Parathyroid adenoma (tissue), 2 donors: ENCODE results near the gene EPC2.

Experiments used
- H2AFZ ChIP-seq: fragments of 300-600 bp; sonication (generic); one replicate; pipeline ENCODE4 v1.7.0; 2017; ENCODE audit warnings: antibody characterized with exemption, mild to moderate bottlenecking
- H3K27ac ChIP-seq: fragments of 300-600 bp; sonication (generic); one replicate; pipeline ENCODE4 v1.7.0; 2017
- H3K27me3 ChIP-seq: fragments of 300-600 bp; sonication (generic); one replicate; pipeline ENCODE4 v1.7.0; 2017; ENCODE audit warnings: low read length; ENCODE audit not compliant: control insufficient read depth, insufficient read depth
- H3K36me3 ChIP-seq: fragments of 300-600 bp; sonication (generic); one replicate; pipeline ENCODE4 v1.7.0; 2017; ENCODE audit warnings: low read length; ENCODE audit not compliant: control insufficient read depth, insufficient read depth
- H3K4me1 ChIP-seq: fragments of 300-600 bp; sonication (generic); one replicate; pipeline ENCODE4 v1.7.0; 2017; ENCODE audit warnings: control low read depth
- H3K4me2 ChIP-seq: fragments of 300-600 bp; sonication (generic); one replicate; pipeline ENCODE4 v1.7.0; 2017; ENCODE audit warnings: low read length
- H3K4me3 ChIP-seq: fragments of 300-600 bp; sonication (generic); one replicate; pipeline ENCODE4 v1.7.0; 2017; ENCODE audit warnings: low read depth, low read length
- H3K79me2 ChIP-seq: fragments of 300-600 bp; sonication (generic); one replicate; pipeline ENCODE4 v1.7.0; 2017; ENCODE audit warnings: control low read depth
- H3K9ac ChIP-seq: fragments of 300-600 bp; sonication (generic); one replicate; pipeline ENCODE4 v1.7.0; 2017; ENCODE audit warnings: mild to moderate bottlenecking
- H3K9me3 ChIP-seq: fragments of 300-600 bp; sonication (generic); one replicate; pipeline ENCODE4 v1.7.0; 2017; ENCODE audit warnings: low read length; ENCODE audit not compliant: control insufficient read depth
- CTCF ChIP-seq: fragments of 300-600 bp; sonication (generic); IDR thresholded peaks from one replicate; pipeline ENCODE4 v1.7.0; 2017; ENCODE audit warnings: antibody characterized with exemption, mild to moderate bottlenecking
- donor health status: primary hyperparathyroidism.

The EPC2 gene

GRCh38 chr2:148643998-148644882, at the start of gene EPC2:
EPC2 (plus strand) TSS chr2:148644751; CDS start chr2:148645018, 267 bp downstream.
- H3K4me3 ChIP-seq = peak within 1 kb of the TSS; percentile 94
- H3K4me1 ChIP-seq = peaks cover 5% of the 10 kb centered on the region
- H2AFZ ChIP-seq = peak within 1 kb of the TSS; percentile 93
- peaks cover 19% of the 10 kb centered on the region for H3K79me2 ChIP-seq
- H3K27me3 ChIP-seq = no peaks in the 10 kb centered on the region
- H3K9me3 ChIP-seq = no peaks in the 10 kb centered on the region
- no peaks in the 10 kb centered on the region for H3K36me3 ChIP-seq
- H3K27ac ChIP-seq = peak within 1 kb of the TSS; percentile 92
- peak within 1 kb of the TSS; percentile 81 for H3K9ac ChIP-seq
- peak within 1 kb of the TSS; percentile 91 for H3K4me2 ChIP-seq
- no peak for TF ChIP-seq CTCF

- Histone ChIP-seq H3K4me3 (no peak overlapping the region), H3K4me2 (no peak overlapping the region), H3K27ac (no peak overlapping the region), H3K9me3 (no peaks in the 10 kb centered on the region), H3K79me2 (no peaks in the 10 kb centered on the region), H3K27me3 (no peaks in the 10 kb centered on the region), H3K9ac (no peak overlapping the region), H3K4me1 (no peaks in the 10 kb centered on the region), H2AFZ (no peak overlapping the region), H3K36me3 (no peaks in the 10 kb centered on the region)
- TF ChIP-seq CTCF = no peak
Observed at GRCh38 chr2:148596018-148596417, 48.5 kb upstream of the EPC2 start.

GRCh38 chr2:148599109-148599991, 45.2 kb upstream of the EPC2 start:
- Histone ChIP-seq H3K36me3 (no peaks in the 10 kb centered on the region), H3K4me2 (no peak overlapping the region), H3K9me3 (no peaks in the 10 kb centered on the region), H3K79me2 (no peaks in the 10 kb centered on the region), H3K4me1 (no peaks in the 10 kb centered on the region), H3K27me3 (no peaks in the 10 kb centered on the region), H3K27ac (no peak overlapping the region), H3K4me3 (no peak overlapping the region), H2AFZ (no peak overlapping the region), H3K9ac (no peak overlapping the region)
- TF ChIP-seq CTCF = no peak

- Histone ChIP-seq H3K27ac (no peak overlapping the region), H3K4me2 (no peak overlapping the region), H3K4me3 (no peak overlapping the region), H3K4me1 (no peaks in the 10 kb centered on the region), H3K36me3 (no peaks in the 10 kb centered on the region), H3K9me3 (no peaks in the 10 kb centered on the region), H3K27me3 (no peaks in the 10 kb centered on the region), H2AFZ (no peak overlapping the region), H3K79me2 (no peaks in the 10 kb centered on the region), H3K9ac (no peak overlapping the region)
- no peak for TF ChIP-seq CTCF
Observed at GRCh38 chr2:148602885-148603561, 41.5 kb upstream of the EPC2 start.
